H4 (cell line): ENCODE results near the gene KMT2D. TPM values are rescaled to one million over a fixed set of nuclear protein-coding genes. Genes with fewer than 3 reads are reported as not detected.

Experiments used
- DNase-seq: peaks from one replicate; pipeline ENCODE4 v3.0.0-alpha.2; 2015; ENCODE audit warnings: low spot score
- total RNA-seq: library from RNA; depleted of rRNA; stranded (reverse); fragments of >200 nt; shearing (Covaris generic); gene quantifications from 2 replicates; pipeline ENCODE4 v1.2.3, GENCODE V29; 2014

The KMT2D gene
- total RNA-seq, 1 experiment from 2014 or later, result 9.4 TPM

DNA sequence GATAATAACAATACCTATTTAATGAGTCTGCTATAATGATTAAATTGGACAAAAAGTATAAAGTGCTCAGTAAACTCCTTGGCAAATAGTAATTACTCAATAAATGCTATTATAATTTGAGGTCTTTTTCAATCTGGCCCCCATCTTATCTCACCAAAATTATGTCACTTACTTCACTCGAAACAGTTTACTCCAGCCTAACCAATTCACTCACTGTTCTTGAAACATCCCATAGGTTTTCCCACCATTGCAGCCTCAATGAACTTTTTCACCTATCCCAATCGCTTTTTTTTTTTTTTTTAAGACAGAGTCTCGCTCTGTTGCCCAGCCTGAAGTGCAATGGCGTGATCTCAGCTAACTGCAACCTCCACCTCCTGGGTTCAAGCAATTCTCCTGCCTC lies 24.6 kb downstream of the KMT2D start:
- DNase-seq, result no peak

DNA sequence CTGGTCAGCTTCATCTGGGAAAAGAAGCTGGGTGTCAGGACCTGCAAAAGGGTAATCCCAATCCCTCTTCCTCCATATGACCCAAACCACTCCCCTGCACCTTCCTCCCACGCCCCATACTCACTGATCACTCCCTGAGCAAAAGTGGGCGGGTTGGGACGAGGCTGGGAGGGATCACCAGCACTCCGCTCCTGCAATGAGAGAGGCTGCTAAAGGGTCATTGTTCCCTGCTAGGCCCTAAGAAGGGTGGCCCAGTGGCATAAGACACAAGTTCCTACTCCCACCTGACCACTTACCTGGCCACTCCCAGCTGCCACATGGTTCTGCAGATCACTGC lies 26.3 kb downstream of the KMT2D start:
- no peak for DNase-seq

DNA sequence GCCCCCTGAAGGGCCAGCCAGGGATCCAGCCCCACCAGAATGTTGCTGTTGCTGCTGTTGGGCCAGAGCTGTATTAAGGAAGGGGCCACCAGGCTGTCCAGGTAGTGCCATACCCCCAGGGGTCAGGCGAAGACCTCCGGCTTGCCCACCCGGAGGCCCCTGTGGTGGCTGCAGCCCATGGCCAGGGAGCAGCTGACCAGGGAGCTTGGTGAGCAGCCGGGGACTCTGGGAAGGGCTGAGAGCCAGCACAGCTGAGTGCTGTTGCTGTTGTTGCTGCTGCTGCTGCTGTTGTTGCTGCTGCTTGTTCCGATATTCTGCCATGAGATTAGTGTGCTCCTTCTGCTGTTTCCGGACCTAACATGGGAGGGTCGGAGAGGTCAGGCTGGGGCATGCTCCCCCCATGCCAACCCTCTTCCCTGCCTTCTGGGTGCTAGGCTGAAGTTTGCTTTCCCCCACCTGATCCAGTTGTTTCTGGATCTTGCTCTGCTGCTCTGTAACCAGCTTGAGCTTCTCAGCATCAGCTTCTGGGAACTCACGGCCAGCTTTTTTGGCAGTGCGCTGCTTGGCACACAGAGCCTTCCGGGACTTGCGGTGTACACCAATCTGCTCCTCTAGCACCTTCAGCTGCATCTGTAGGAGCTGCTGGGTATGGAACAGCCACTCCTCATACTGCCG lies 26.8 kb downstream of the KMT2D start:
- no peak for DNase-seq

DNA sequence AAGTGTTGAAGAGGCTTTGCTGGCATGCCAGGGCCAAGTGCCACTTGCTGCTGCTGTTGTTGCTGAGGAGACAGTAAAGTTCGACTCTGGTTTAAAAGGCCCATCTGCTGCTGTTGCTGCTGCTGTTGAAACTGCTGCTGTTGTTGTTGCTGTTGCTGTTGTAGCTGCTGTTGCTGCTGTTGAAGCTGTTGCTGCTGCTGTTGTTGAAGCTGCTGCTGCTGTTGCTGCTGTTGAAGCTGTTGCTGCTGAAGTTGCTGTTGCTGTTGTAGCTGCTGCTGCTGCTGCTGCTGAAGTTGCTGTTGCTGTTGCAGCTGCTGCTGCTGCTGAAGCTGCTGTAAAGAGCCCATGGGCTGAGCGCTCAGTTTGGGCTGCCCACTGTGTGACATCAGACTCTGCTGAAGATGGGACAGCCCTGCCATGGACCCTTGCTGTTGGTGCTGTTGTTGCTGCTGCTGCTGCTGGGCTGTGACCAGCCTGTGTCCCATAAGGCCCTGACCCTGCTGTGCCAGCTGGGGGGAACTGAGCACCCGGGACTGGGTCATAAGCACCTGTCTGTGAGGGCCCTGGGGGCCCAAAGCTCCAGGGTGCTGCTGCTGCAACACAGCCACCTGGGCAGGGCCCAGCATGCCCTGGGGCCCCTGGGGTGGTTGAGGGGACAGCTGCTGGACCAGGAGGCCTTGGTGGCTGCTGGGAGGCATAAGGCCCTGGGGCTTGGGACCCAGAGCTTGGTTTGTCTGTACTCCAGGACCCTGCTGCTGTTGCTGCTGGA lies 27.7 kb downstream of the KMT2D start:
- DNase-seq, result no peak

DNA sequence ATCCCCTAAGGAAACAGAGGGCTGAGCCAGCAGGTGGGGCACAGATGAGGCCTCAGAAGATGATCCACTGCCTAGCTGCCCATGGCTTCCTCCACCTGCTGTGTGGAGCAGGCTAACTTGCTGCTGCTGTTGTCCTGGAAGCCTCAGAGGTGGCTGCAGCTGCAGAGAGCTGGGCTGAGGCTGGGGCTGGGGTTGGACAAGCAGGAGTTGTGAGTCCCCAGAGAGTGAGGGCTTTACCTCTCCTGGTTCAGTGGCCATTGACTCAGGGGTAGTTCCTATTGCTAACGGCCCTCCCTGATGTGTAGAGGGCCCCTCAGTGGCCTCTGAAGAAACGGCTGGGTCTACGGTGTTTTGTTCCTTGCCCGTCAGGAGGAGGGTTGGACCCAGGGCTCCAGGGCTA lies 28.3 kb downstream of the KMT2D start:
- no peak for DNase-seq

DNA sequence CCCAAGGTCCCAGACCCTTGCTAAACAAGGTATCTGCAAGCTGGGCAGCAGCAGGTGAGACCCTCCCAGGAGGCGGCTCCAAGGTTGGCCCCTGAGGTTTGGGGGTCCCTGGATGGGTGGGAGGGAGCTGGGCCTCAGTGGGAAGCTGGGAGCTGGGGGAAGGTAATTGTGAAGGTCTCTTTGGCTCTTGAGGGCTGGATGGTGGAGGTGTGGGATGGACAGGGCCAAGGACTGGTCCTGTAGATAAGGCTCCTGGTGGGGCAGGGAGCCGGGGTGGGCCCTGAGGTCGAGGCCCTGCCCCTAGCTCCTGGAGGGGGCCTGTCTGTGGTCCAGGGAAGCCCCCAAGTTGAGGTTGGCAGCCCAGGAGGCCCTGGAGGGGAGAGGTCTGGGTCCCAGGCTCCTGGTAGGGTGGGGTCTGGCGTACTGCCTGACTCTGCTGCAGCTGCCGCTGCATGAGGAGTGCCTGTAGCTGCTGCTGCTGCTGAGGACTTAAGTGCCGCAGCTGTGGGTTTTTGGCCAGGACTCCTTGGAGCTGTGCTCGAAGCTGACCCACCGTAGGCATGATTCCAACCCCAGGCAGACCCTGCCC lies 28.9 kb downstream of the KMT2D start:
- DNase-seq, result no peak

DNA sequence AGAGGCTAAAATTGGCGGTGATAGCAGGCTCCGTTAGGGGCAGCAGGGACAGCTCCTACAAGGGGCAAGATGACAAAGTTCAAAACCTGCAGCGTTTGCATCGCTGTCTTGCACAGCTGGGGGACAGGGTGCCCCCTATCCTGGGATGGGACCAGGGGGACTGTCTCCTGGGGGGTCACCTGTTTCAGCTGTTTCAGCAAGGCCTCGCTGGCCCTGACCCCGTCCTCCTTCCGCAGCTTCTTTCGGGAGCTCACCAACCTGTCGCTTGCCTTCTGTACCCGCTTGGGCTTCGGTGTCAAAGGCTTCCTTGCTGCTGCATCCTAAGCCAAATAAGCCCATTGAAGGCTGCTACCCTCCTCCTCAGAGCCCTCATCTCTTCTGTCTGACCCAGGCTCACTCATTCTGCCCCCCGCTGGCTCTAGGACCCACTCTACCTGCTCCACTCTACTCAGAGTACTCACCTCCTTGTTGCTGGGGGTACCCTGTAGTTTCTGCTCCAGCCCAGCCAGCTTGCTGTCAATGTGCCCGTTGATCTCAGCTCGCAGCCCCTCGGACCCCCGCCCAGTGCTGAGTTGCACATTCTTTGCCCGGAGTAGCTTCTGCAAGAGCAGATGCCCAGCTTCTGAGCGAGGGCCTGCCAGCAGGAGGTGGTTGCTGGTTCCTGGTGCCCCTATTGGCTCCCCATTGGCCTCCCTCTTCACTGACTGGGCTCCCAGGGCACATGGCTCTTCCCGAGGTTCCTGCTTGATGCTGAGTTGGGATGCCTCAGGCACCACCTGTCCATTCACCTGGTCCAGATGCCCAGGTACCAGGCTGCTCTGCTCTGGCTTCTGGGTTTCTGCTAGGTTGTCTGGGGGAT lies 29.7 kb downstream of the KMT2D start:
- DNase-seq, result no peak

DNA sequence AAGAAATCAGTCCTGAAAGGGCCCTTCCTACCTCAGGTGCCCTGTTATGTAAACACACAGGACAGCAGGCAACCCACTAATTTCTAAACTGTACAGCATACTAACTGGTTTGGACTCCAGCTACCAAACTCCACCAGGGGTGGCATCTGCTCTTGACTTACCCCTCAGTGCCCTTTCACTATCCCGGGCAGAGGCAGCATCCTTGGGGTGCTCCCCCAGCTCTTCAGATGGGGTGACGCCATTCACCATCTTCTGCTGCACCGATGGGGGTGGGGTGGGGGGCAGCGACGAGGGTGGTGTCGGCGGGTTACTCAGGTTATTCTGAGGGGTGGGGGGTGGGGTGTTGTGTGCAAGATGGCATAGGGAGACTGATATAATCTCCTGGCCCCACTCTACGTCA lies 30.5 kb downstream of the KMT2D start:
- DNase-seq, result no peak

DNA sequence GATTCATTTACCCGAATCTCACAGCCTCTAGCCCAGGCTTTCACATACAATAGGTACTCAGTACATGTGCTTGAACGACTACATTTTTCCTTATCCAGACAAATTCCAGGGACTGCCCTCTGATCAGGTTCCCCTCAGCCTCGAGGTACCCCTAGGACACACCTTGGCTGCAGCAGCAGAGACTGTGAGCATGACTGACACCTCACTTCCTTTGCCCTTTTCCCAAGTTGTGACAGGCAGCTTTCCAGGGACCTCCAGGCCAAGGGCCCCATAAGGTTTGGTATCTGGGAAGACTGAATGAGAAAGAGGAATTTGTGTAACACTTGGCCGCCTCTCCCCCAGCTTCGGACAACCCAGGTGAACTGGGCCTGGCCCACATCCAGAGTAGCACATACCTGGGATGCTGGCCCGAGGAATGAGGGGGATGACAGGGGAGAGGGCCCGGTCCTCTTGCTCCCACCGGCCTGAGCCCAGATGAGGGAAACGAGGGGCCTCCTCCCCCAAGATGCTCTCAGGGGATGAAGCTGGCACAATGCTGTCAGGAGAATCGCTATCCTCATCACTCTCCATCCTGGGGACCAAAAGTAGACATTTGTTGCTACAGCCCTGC lies 31.8 kb downstream of the KMT2D start:
- no peak for DNase-seq

DNA sequence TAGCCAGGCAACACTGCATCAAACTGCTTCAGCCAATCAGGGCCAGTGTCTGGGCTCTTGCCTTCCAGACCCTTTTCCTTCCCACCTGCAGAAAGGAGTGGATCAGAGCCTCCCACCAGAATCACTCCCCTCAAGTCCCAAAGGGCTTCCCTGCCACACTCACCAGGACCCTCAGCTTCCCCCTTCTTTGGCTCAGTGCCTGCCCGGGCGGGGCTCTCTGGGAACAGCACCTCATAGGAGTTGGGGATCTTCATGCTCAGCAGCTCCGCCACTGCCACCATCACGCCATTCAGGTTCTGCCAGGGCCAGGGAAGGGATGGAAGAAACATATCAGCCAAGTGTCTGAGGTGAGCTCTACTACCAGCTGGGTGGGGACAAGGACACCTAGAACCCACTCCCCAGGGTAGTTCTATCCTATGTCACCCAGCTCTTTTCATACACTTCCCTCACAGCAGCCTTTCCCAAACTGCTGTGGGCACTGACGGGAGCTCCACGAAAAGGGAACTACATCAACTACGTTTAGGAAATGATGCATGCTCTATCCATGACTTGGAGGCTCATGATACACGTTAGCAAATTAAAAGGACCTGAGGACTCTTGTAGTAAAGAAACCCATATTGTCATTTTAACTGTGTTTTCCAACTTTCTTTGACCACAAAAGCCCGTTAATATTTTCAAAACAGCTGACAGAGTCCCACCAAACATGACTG lies 32.6 kb downstream of the KMT2D start:
- no peak for DNase-seq

DNA sequence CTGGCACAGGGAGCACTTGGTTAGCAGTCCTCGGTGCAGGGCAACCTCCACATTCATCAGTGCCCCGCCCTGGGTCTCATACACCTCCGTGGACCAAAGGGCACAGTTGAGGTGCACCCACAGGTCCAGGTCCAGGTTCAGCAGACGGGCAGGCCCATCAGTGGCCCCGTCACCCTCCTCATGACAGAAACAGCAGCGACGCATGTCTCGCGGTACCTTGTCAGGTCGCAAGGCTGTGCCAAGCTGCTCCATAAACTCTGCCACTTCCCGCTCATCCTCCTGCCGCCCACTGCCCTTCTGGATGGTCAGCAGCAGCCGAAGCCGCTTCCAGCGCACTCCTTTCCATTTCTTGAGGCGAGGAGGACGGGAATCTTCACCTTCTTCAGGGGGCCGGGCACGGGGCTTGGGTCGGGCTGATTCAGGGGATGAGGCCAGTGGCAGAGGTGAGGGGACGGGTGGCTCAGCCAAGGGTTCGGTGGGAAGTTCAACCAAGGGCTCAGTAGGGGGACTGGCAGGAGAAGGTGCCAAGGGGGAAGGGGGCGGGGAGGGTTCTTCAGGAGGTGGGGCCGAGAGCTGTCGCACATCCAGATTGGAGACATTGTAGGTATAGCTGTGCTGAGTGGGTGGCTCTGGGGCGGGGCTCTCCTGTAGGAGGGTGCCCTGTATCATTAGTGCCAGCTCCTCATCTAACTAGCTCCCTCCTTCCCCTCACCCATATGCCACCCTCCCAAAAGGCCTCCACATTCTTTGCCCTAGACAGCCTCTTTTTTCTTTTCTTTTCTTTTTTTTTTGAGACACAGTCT lies 33.7 kb downstream of the KMT2D start:
- no peak for DNase-seq

DNA sequence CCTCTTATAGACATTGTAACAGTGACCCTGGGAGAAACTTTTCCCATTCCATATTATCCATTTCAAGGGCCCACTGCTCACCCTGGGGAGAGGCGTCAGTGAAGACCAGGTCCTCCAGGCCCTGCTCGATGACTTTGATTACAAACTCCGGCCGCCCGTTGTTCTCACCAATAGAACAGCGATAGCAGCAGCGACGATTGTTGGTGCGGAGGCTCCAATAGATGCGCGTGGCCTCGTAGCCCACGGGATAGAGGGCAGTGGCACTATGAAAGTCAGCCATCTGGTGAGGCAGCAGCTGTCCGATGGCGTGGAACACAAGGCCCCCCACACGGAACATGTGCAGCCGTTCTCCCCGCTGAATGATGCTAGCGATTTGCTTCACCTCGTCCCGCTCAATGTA lies 34.5 kb downstream of the KMT2D start:
- no peak for DNase-seq

DNA sequence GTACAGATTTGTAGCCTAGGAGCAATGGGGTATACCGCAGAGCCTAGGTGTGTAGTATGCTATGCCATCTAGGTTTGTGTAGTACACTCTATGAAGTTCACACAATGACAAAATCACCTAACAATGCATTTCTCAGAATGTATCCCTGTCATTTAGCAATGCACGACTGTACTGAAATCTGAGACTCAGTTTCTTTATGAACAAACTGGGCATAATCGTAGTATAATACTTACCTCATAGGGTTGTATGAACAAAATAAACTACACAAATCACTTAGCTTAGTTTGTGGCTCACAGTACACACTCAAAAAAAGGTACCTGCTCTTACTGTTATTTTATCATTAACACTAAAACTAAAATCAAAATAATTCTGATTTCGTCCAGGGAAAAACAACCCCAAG lies 35.1 kb downstream of the KMT2D start:
- no peak for DNase-seq

DNA sequence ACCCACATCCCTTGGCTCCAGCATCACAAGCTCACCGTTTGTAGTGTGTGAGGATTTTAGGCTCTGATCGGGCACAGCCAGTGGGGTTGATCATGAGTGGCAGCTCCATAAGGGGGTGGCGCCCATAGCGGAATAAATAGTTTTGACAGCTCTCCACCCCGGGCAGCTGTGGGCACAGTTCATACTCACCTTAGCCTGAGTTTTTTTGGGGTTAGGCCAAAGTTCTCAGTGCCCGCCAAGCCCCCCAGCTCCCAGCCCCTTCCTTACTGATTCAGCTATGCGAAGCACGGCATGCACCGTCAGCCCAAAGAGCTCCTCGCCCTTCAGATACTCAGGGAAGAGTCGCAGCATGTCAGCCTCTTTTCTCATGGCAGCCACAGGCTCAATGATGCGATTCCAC lies 36.1 kb downstream of the KMT2D start:
- DNase-seq, result no peak

DNA sequence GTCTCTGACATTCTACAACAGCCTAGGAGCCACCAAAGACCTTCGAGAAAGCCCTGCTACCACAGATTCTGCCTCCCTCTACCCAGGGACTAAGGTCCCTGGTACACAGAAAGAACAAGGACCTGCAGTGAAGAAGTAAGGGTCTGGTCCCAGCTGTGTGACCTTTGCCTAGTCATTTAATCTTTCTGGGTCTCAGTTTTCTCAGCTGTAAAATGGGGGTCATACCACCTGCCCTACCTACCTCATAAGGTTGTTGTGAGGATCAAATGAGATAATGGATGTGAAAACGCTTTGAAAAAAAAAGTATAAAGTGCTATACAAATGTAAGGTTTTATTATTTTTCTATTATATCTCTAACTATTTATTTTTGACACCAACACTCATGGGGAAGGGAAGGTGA lies 36.8 kb downstream of the KMT2D start:
- DNase-seq, result no peak

DNA sequence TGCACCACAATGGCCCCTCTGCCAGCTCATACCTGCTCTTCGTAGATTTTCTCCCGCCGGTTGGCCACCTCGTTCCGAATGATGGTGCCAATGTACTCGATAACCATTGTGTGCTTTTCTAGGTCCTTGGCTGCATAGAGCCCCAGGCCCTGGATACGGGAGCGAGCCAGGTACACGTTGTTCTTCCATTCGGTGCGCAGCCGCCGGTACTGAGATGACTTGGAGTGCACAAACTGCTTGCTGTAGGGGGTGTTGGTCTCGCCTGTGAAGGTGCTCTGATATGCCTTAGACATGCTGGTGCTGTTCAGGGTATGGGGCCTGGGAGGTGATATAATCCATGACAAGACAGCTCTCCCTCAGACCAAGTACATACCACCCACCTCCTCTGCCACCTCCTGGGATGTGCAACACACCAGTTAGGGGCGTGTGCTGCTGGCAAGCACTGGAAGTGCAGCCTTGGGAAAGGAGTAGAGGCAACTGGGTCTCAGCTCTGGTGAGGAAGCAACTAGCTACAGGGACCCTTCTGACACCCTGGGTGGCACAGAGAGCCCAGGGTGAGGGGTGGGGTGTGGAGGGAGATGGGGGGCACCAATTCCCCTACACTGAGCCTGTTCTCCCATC lies 37.9 kb downstream of the KMT2D start:
- no peak for DNase-seq

DNA sequence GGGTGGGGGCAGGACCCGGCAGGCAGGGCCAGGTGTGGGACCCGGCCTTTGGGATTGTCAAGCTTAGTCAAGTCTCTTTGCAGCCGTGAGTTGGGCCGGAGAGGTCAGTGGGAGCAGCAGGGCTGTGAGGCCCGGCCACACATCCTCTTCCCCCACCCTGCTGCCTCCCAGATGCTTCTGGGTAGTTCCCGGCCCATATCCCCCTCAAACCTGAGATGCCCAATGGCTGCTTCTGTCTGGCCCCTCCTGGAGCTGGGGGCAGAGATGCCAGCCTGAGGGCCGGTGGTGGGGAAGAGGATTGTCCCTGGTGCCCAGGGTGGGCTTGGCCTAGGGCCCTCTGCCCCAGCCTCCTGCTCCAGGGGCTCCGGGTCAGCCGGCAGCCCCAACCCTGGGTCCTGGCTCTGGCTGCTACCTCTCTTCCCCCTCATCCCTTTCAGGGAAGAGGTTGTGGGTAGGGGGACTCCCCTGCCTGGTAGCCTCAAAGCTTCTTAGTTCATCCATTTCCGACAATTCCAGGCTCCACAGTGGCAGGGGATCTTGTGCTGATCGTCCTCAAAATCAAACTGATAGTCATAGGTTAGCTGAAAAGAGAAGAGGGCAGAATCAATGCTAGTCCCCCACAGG lies 39.2 kb downstream of the KMT2D start:
- no peak for DNase-seq

DNA sequence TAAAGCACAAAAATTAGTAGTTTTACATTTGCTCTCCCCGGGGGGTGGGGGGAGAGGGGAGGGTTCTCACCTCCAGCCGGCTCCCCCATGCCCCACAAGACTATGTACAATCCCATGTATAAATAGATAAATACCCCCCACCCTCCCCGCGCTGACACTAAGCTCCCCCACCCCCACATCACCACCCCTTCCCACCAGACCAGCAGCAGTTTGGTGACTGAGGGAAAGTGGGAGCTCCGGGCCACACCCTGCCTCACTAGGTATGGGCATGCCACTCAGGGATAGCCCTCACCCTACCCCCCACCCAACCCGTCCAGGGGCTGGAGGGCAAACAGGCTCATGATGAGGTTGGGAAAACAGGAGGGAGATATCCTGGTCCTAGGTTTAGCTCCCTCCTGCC lies 40.2 kb downstream of the KMT2D start:
- no peak for DNase-seq
